ENCODE results near the gene CAPN6. TPM values are rescaled to one million over a fixed set of nuclear protein-coding genes. Genes with fewer than 3 reads are reported as not detected.

The CAPN6 gene
- total RNA-seq, 1 experiment from 2014 or later: 5.7 TPM

- Mint-ChIP-seq H3K9me3 (ENCODE audit: unreplicated experiment) (no peaks in the 10 kb centered on the region), H3K4me1 (ENCODE audit: low read depth, unreplicated experiment) (no peaks in the 10 kb centered on the region), H3K27ac (ENCODE audit: unreplicated experiment) (no peak overlapping the region), H3K4me3 (ENCODE audit: unreplicated experiment) (no peak overlapping the region), H3K36me3 (ENCODE audit: insufficient read depth, unreplicated experiment) (no peaks in the 10 kb centered on the region), H3K27me3 (ENCODE audit: insufficient read depth, unreplicated experiment) (peaks cover 3% of the 10 kb centered on the region)
- intact Hi-C loops (cut with micrococcal nuclease; ENCODE audit: unreplicated experiment): no loop called here
- TF ChIP-seq CTCF (IDR thresholded peaks at IDR 0.05; ENCODE audit: insufficient read depth in 1 of 2, low read depth in 1 of 2, low read length in 1 of 2, severe bottlenecking in 1 of 2, unreplicated experiment in 1 of 2): no peak
- H3K27me3 ChIP-seq (replicated peaks; ENCODE audit: control insufficient read depth, insufficient read depth, low read length): no peaks in the 10 kb centered on the region
- H3K36me3 ChIP-seq (ENCODE audit: control insufficient read depth, insufficient read depth, low read length): no peaks in the 10 kb centered on the region
- H3K9me3 ChIP-seq: no peaks in the 10 kb centered on the region
- H3K4me3 ChIP-seq (ENCODE audit: low read depth, low read length): no peak overlapping the region
- DNase-seq: no peak
- CTCF ChIA-PET: no interaction called here
- no peaks in the 10 kb centered on the region for H3K4me1 ChIP-seq
- BruUV-seq (replicated peaks): no TSS peak
- POLR2A ChIA-PET: no interaction called here
Measured at GRCh38 chrX:111309083-111309482, 38.8 kb upstream of the CAPN6 start.

- H3K36me3 ChIP-seq (ENCODE audit: control insufficient read depth, insufficient read depth, low read length): no peaks in the 10 kb centered on the region
- ChIA-PET POLR2A (no interaction called here), CTCF (no interaction called here)
- intact Hi-C loops (cut with micrococcal nuclease; ENCODE audit: unreplicated experiment): no loop called here
- no peaks in the 10 kb centered on the region for H3K4me1 ChIP-seq
- Mint-ChIP-seq H3K27ac (ENCODE audit: unreplicated experiment) (no peak overlapping the region), H3K4me1 (ENCODE audit: low read depth, unreplicated experiment) (no peaks in the 10 kb centered on the region), H3K9me3 (ENCODE audit: unreplicated experiment) (no peaks in the 10 kb centered on the region), H3K36me3 (ENCODE audit: insufficient read depth, unreplicated experiment) (no peaks in the 10 kb centered on the region), H3K27me3 (ENCODE audit: insufficient read depth, unreplicated experiment) (peaks cover under 1% of the 10 kb centered on the region), H3K4me3 (ENCODE audit: unreplicated experiment) (no peak overlapping the region)
- no peaks in the 10 kb centered on the region for H3K9me3 ChIP-seq
- H3K27me3 ChIP-seq (replicated peaks; ENCODE audit: control insufficient read depth, insufficient read depth, low read length): no peaks in the 10 kb centered on the region
- H3K4me3 ChIP-seq (ENCODE audit: low read depth, low read length): no peak overlapping the region
- no peak for DNase-seq
- BruUV-seq (replicated peaks): no TSS peak
- TF ChIP-seq CTCF (IDR thresholded peaks at IDR 0.05; ENCODE audit: insufficient read depth in 1 of 2, low read depth in 1 of 2, low read length in 1 of 2, severe bottlenecking in 1 of 2, unreplicated experiment in 1 of 2): no peak
Measured at GRCh38 chrX:111308039-111308438, 37.8 kb upstream of the CAPN6 start.

GRCh38 chrX:111302284-111302683 is 32.0 kb upstream of the CAPN6 start:
- no peaks in the 10 kb centered on the region for H3K36me3 ChIP-seq (ENCODE audit: control insufficient read depth, insufficient read depth, low read length)
- TF ChIP-seq CTCF (IDR thresholded peaks at IDR 0.05; ENCODE audit: insufficient read depth in 1 of 2, low read depth in 1 of 2, low read length in 1 of 2, severe bottlenecking in 1 of 2, unreplicated experiment in 1 of 2): no peak
- H3K4me1 ChIP-seq: no peaks in the 10 kb centered on the region
- no peaks in the 10 kb centered on the region for H3K9me3 ChIP-seq
- no peaks in the 10 kb centered on the region for H3K9me3 Mint-ChIP-seq (ENCODE audit: unreplicated experiment)
- H3K27ac Mint-ChIP-seq (ENCODE audit: unreplicated experiment): no peak overlapping the region
- H3K36me3 Mint-ChIP-seq (ENCODE audit: insufficient read depth, unreplicated experiment): no peaks in the 10 kb centered on the region
- DNase-seq: no peak
- no TSS peak for BruUV-seq (replicated peaks)
- ChIA-PET CTCF (no interaction called here), POLR2A (no interaction called here)
- H3K4me3 Mint-ChIP-seq (ENCODE audit: unreplicated experiment): no peak overlapping the region
- no peaks in the 10 kb centered on the region for H3K27me3 ChIP-seq (replicated peaks; ENCODE audit: control insufficient read depth, insufficient read depth, low read length)
- H3K27me3 Mint-ChIP-seq (ENCODE audit: insufficient read depth, unreplicated experiment): no peaks in the 10 kb centered on the region
- H3K4me3 ChIP-seq (ENCODE audit: low read depth, low read length): no peak overlapping the region
- intact Hi-C loops (cut with micrococcal nuclease; ENCODE audit: unreplicated experiment): no loop called here
- no peaks in the 10 kb centered on the region for H3K4me1 Mint-ChIP-seq (ENCODE audit: low read depth, unreplicated experiment)
